GM18498 (cell line): ENCODE measurements around the gene KIF16B.
"Not testable (repeated sequence)": the region's sequence is repeated elsewhere in the genome, so short reads cannot be mapped to it uniquely, and the experiment has no call there.

Experiments
- ATAC-seq: cut with Tn5 transposase; IDR thresholded peaks from one replicate; pipeline ENCODE4 v1.9.1; 2021; ENCODE audit warnings: mild to moderate bottlenecking, moderate library complexity; ENCODE audit not compliant: unreplicated experiment

KIF16B gene

DNA sequence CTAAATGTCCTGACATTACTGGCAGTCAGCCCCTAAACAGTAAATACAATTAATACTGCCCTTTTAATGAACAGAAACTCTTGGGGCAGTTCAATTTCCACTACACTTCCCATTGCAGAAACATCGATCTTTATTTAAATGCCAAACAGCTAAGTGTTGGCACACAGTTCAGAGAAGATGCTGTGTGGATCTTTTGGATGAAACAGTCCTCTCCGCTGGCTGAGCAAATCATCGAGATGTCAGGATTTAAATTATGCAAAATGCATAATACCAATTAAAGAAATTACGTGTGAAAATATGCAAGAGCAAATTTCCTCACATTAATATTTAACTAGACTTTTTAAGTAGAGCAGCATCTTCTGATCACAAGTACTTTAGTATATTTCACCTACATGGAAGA is 132.6 kb downstream of the KIF16B start:
- ATAC-seq = no peak

DNA sequence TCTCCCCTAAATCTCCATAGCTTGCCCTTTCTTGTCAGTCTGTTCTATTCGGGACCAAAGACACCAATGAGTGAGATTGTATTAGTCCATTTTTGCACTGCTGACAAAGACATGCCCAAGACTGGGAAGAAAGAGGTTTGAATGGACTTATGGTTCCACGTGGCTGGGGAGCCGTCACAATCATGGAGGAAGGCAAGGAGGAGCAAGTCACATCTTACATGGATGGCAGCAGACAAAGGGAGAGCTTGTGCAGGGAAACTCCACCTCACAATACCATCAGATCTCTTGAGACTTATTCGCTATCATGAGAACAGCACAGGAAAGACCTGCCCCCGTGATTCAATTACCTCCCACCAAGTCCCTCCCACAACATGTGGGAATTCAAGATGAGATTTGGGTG is 133.7 kb downstream of the KIF16B start:
- not testable (repeated sequence) for ATAC-seq

GRCh38 chr20:16438100-16438499 is 135.1 kb downstream of the KIF16B start:
- no peak for ATAC-seq

DNA sequence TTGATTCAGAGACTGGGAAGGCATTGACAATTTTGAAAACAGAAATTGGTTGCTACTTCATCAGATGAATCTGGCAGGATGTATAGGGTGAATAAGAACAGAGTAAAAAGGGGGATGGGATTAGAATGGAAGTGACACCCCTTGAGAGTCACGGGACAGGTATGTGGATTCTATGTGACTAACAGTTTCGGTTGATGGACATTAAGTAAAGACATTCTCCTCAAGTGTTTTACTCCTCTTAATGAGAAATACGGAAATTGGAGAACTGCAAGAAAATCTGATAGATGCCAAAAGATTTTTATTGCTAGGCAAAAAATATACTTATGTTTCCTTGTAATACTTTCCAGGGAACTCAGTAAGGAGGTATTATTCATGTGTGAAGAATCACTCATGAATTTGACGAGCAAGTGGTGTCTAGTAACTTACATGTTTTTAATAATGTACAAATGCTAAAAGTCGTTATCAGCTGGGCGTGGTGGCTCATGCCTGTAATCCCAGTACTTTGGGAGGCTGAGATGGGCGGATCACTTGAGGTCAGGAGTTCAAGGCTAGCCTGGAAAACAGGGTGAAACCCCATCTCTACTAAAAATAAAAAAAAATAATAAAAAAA is 135.8 kb downstream of the KIF16B start:
- ATAC-seq = no peak

DNA sequence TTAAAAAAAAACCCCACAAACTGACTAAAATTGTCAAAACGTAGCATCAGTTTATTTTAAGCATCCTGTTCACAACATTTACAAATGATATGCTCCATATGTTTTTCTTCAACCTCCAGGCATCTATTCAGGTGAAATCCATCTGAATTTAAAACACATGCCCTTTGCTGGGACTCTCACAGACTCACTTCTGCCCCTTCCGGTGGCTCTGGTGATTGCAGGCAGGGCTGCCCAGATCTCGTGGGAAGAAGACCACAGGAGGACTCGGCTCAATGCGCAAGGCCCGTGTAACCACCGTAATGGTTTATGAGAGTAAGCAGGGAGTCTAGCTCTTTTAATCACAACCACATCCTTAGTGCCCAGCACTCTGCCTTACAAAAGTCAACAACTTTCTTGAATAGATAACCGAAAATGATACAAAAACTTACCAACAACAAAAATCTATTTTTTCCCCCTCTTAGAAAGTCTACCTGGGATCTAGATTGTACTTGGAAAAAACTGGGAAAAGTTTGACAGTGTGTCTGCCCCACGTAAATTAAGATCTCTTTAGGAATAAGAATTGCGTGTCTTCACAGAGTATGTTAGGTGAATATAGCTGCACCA is 139.1 kb downstream of the KIF16B start:
- no peak for ATAC-seq

DNA sequence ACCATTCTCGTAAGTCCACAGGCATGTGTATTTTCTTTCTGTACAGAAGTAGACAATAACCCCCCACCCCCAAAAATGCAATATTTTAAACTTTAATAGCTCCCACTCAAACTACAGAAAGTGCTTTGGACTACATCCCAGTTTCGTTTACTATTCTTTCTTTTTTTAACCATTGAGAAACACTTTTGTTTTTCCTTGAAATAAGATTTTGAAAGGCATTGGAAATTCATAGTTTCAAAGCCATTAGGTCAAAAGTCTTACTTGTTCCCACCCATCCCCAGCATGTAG is 140.0 kb downstream of the KIF16B start:
- no peak for ATAC-seq

- no peak for ATAC-seq
These were observed 140.6 kb downstream of the KIF16B start for GRCh38 chr20:16432466-16433292.

DNA sequence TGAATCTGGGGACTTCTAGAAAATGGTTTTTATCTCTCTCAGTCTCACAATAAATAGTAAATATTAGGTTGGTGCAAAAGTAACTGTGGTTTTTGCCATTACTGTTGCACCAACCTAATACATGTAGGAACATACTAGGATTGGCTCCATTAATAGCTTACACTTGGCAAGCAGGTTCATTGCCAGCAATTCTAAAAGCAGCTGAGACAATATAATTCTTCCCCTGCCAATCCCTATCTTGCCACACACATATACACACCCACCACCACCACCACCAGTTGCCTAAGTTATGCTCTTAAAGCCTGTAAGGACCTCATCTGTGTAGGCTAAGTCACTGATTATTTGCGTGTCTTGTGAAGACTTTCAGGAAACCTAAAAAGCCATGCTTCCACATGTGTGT is 145.1 kb downstream of the KIF16B start:
- no peak for ATAC-seq

DNA sequence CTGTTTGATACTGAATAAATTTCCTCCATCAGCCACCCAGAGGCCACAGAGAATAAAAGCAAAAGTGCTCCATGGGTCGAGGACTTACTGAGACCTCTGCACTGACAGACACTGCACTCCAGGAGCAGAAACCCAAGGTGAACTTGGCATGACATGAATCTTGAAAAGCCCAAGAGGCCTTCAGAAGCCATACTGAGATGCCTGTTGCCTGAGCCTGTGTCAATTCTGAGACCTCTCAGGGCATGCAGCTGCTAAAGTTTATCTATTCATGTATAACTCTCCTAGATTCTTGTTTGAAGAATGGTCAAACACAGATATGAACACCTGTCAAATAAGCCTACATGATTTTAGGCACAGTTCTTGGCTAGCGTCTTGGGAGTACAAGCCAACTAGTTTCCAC is 145.7 kb downstream of the KIF16B start:
- no peak for ATAC-seq

DNA sequence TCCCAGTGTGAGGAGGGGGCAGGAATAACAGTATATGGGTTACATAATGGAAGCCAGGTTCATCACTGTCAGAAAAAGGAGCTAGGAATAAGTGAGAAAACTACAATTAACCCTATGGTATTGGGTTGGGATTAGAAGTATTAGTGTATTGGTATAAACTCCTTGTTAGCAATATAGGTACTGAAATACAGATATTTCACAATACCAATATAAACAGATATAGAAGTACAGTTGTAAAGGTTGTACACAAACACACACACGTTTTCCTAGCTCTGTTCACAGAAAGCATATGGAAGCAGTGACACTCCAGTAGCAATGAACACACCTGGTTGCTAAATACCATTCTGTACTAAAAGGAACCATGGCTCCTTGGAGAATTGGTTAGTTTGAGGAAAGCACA is 148.5 kb downstream of the KIF16B start:
- no peak for ATAC-seq

- no peak for ATAC-seq
These were observed 149.7 kb downstream of the KIF16B start for GRCh38 chr20:16423311-16424212.

DNA sequence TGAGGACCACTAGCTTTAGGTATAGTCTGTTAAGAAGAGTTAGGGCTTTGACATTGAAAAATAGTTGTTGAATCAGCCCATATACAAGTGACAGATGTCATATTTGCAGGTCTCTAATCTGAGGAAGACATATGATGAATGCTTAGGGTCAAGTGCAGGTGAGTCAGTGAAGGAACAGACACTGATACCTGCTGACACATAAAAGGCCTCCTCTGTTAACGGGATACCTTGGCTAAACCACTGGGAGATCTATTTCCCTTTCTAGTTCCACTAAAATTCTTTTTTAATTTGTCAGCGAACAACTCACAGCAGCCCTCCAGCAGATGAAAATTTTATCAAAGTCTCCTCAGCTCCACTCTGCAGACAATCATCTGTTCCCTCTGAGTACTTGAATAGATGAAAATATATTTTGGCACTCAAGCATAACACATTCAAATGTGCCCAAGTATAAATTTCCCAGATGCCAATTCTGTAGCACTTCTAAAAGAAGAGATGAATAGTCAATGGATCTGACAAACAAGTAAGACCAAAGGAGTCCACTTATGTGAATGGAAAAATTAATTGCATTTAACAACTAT is 154.0 kb downstream of the KIF16B start:
- no peak for ATAC-seq

GRCh38 chr20:16418616-16419015 is 154.6 kb downstream of the KIF16B start:
- no peak for ATAC-seq

GRCh38 chr20:16417001-16417400 is 156.2 kb downstream of the KIF16B start:
- no peak for ATAC-seq

DNA sequence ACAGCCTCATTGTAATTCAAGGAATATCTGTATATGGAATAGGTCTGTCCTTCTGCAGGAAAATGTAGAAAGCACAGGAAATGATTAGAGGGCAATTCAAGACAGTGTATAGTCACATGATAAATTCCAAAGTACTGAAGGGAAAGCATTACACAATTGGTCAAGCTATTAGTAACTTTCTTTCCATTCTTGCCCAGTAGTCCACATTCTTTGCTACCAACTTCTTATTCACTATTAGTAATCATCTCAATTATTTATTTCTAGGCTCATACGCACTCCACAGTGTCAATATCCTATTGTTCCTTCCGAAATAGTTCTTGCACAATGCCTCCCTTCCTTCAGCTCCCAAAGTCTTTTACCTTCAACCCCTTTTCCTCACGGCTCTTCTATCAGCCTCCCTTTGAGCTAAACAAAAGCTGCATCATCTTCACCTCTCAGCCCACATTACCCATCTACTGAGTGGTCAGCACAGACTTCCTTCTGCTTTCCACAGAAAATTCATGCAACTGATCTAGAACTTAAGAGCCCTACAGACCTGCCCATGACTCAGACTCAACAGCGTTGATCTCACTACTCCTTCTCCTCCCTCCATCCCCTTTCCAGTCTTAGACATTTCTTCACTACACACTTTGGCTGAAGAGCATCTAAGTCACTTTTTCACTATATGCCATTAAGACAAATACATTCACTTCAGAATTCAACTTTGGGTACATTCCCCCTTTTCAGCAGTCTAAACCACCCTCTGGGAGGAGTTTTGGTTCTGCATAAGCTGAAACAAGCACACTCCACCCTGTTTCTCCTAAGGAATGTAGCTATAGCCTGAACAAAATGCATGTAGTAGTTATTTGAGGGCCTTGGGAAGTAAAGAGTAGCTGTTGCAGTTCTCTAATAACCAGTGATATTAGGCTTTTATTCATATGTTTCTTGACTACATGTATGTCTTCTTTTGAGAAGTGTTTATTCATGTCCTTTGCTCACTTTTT is 157.9 kb downstream of the KIF16B start:
- no peak for ATAC-seq

DNA sequence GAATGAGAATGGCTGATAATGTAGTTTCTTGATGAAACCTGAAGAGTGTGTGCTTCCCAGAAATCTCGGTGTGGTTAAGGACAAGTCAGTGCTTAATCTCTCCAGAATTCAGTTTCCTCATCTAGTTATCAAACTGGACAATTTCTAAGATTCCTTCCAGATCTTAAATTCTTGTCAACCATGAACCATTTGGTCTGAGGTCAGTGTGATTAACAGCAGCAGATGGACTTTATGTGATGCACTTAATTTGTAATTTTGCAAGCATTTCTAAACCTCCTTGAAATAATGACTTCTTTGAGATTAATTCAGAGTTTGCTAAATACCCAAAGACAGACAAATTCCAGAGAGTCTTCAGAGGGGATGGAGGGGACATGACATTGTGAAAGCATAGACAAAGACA is 160.3 kb downstream of the KIF16B start:
- ATAC-seq = no peak

GRCh38 chr20:16411361-16411760 is 161.9 kb downstream of the KIF16B start:
- no peak for ATAC-seq

- ATAC-seq = no peak
These were observed 162.6 kb downstream of the KIF16B start for GRCh38 chr20:16410626-16411025.

- ATAC-seq = no peak
These were observed 164.3 kb downstream of the KIF16B start for GRCh38 chr20:16408981-16409380.
